Gastroesophageal sphincter (tissue), 3 donors: ENCODE results near the gene FBRSL1.
"Not testable (repeated sequence)": the region's sequence is repeated elsewhere in the genome, so short reads cannot be mapped to it uniquely, and the experiment has no call there.

ENCODE experiments used
- CTCF ChIP-seq, 4 experiments: fragments of 200-600 bp in 2 of 4; fragments of 450-650 bp in 2 of 4; sonication (generic) in 1 of 4; IDR thresholded peaks; one replicate each; pipeline ENCODE4 v1.5.1; 2017 to 2019; ENCODE audit warnings: antibody characterized with exemption in 4 of 4, mild to moderate bottlenecking in 2 of 4, moderate library complexity in 2 of 4
- POLR2A ChIP-seq, 2 donors: fragments of 450-650 bp; IDR thresholded peaks; one replicate each; pipeline ENCODE4 v1.6.1; 2017; ENCODE audit warnings: antibody characterized with exemption in 2 of 2, mild to moderate bottlenecking in 2 of 2, moderate library complexity in 1 of 2

- not testable (repeated sequence) for TF ChIP-seq POLR2A, CTCF (IDR thresholded peaks at IDR 0.05)
Observed at GRCh38 chr12:132464304-132464703, 25.6 kb upstream of the FBRSL1 start.
